Loucy (cell line): ENCODE results near the gene PRSS38.

Experiments
- H2AFZ ChIP-seq: fragments of 200-600 bp; sonication (generic); 2 replicates; pipeline ENCODE4 v1.6.0; 2016; ENCODE audit warnings: antibody characterized with exemption, mild to moderate bottlenecking, low read length, moderate library complexity
- H3F3A ChIP-seq: fragments of 200-600 bp; 2 replicates; pipeline ENCODE4 v1.6.0; 2016; ENCODE audit warnings: antibody characterized with exemption, low read depth, mild to moderate bottlenecking
- H3K27me3 ChIP-seq: fragments of 200-600 bp; sonication (generic); 2 replicates; pipeline ENCODE4 v1.6.1; 2014; ENCODE audit warnings: low read length, mild to moderate bottlenecking; ENCODE audit not compliant: insufficient read depth, poor library complexity, severe bottlenecking
- H3K36me3 ChIP-seq: fragments of 200-600 bp; sonication (generic); 2 replicates; pipeline ENCODE4 v1.6.1; 2016; ENCODE audit warnings: low read length; ENCODE audit not compliant: insufficient read depth
- H3K4me1 ChIP-seq: fragments of 200-600 bp; sonication (generic); 2 replicates; pipeline ENCODE4 v1.5.1; 2014; ENCODE audit warnings: low read length, mild to moderate bottlenecking; ENCODE audit not compliant: insufficient read depth, poor library complexity, severe bottlenecking
- H3K4me2 ChIP-seq: fragments of 200-600 bp; sonication (generic); 2 replicates; pipeline ENCODE4 v1.6.0; 2014; ENCODE audit warnings: antibody characterized with exemption, low read length, low read depth, mild to moderate bottlenecking; ENCODE audit not compliant: poor library complexity, severe bottlenecking
- H3K4me3 ChIP-seq: fragments of 200-600 bp; sonication (generic); 2 replicates; pipeline ENCODE4 v1.5.1; 2014; ENCODE audit warnings: low read length, mild to moderate bottlenecking, mixed read lengths; ENCODE audit not compliant: poor library complexity, severe bottlenecking
- H3K79me2 ChIP-seq: fragments of 200-600 bp; sonication (generic); 2 replicates; pipeline ENCODE4 v1.6.1; 2014; ENCODE audit warnings: low read length; ENCODE audit not compliant: insufficient read depth
- H3K9ac ChIP-seq: fragments of 200-600 bp; sonication (generic); 2 replicates; pipeline ENCODE4 v1.6.0; 2014; ENCODE audit warnings: mild to moderate bottlenecking, low read depth, low read length, moderate library complexity; ENCODE audit not compliant: poor library complexity, severe bottlenecking
- H3K9me2 ChIP-seq: fragments of 200-600 bp; sonication (generic); replicated peaks from 2 replicates; pipeline ENCODE4 v1.6.1; 2016; ENCODE audit warnings: low read depth, low read length, mixed read lengths
- H3K9me3 ChIP-seq: fragments of 200-600 bp; sonication (generic); 2 replicates; pipeline ENCODE4 v1.6.1; 2014; ENCODE audit warnings: mild to moderate bottlenecking, antibody characterized with exemption, low read length, low read depth; ENCODE audit not compliant: insufficient read depth
- H4K20me1 ChIP-seq: fragments of 200-600 bp; sonication (generic); 2 replicates; pipeline ENCODE4 v1.6.0; 2014; ENCODE audit warnings: antibody characterized with exemption, low read length, mild to moderate bottlenecking; ENCODE audit not compliant: insufficient read depth, poor library complexity, severe bottlenecking
- EZH2phosphoT487 ChIP-seq: fragments of 200-600 bp; IDR thresholded peaks from 2 replicates; pipeline ENCODE4 v1.6.1; 2018; ENCODE audit warnings: antibody characterized with exemption, mild to moderate bottlenecking, moderate library complexity, borderline replicate concordance
- TF ChIP-seq, protein P1 (sequence below): fragments of 200-600 bp; sonication (generic); conservative IDR thresholded peaks from 2 replicates; pipeline ENCODE4 v1.5.1; 2014; ENCODE audit warnings: mild to moderate bottlenecking, antibody characterized with exemption, low read length

Gene PRSS38

DNA sequence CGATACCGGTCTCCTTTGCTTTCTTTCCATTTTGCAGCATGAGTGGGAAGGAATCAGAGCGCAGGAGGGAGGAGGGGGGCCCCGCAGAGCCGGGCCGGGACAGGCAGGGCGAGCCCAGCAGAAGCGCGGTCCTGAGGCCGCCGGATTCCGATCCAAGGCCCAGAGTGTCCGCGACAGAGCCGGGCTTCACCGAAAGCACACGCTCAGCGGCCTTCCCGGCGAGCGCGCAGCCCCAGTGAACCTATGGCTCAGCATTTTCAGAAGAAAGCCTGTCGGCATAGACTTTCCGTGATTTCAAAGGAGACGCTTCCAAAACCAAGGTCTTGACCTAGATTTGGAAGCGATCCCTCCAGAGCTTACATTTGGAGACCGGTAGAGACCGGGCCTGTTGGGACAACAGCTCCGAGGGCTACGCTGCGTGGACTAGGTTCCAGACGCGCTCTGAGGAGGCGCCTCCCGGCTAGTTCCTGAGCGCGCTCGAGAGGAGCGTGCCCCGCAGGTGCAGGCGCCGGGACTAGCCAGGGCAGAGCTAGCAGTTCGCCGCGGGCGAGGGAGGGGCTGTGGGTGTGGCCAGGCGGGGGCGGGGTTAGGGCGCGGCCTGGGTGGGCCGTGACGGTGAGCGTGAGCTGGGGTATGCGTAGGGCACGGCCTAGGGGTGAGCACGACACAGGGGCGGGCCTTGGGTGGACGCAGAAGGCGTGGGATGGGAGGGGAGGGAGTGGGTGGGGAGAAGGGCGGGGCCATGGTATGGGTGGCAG lies 27.8 kb upstream of the PRSS38 start:
- H3K36me3 ChIP-seq = no peaks in the 10 kb centered on the region
- no peaks in the 10 kb centered on the region for H3K9me3 ChIP-seq
- no peaks in the 10 kb centered on the region for H4K20me1 ChIP-seq
- no peaks in the 10 kb centered on the region for H3F3A ChIP-seq
- H3K79me2 ChIP-seq = no peaks in the 10 kb centered on the region
- peak overlapping the region; percentile 86 for H3K4me2 ChIP-seq
- no peak for TF ChIP-seq EZH2phosphoT487
- TF ChIP-seq, protein P1, sequence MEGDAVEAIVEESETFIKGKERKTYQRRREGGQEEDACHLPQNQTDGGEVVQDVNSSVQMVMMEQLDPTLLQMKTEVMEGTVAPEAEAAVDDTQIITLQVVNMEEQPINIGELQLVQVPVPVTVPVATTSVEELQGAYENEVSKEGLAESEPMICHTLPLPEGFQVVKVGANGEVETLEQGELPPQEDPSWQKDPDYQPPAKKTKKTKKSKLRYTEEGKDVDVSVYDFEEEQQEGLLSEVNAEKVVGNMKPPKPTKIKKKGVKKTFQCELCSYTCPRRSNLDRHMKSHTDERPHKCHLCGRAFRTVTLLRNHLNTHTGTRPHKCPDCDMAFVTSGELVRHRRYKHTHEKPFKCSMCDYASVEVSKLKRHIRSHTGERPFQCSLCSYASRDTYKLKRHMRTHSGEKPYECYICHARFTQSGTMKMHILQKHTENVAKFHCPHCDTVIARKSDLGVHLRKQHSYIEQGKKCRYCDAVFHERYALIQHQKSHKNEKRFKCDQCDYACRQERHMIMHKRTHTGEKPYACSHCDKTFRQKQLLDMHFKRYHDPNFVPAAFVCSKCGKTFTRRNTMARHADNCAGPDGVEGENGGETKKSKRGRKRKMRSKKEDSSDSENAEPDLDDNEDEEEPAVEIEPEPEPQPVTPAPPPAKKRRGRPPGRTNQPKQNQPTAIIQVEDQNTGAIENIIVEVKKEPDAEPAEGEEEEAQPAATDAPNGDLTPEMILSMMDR = no peak
- no peaks in the 10 kb centered on the region for H3K27me3 ChIP-seq
- H3K4me1 ChIP-seq = peaks cover 12% of the 10 kb centered on the region
- peak overlapping the region; percentile 74 for H3K4me3 ChIP-seq
- no peaks in the 10 kb centered on the region for H3K9me2 ChIP-seq
- peak overlapping the region; percentile 66 for H3K9ac ChIP-seq
- H2AFZ ChIP-seq = peak overlapping the region; percentile 69

DNA sequence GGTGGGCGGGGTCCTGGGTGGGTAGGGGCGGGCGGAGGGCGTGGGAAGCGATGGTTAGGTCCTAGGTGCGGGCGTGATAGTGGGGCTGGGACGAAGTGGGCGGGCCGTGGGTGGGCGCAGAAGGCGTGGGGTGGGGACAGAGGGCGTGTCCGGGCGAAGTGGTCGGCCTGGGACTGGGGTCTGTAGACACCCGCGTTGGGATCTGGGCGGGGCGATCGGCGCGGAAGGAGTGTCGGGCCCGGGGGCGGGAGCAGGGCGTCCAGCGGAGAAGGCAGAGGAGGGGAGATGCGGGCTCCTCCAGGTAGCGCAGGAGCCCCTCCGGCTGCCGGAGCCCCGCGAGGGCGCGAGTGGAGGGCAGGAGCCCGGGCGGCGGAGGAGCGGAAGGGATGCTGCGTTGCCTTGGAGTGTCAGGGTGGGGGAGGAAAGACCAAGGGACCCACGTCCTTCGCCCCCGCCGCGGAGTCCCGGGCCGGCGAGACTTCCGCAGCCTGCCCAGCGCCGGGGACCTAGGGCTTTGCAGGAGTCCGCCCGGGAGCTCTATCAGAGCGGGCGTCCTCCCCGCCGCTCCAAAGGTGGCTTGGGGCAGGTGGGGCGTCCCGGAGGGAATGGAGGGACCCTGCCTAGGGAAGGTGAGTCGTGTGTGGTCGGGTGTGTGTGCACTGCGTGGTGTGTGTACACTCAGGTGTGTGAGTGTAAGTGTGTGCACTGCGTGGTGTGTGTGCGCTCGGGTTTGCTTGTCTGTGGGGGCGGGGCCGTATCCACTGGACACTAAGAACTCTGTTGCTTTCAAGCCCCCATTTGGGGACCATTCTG lies 27.0 kb upstream of the PRSS38 start:
- no peaks in the 10 kb centered on the region for H3K36me3 ChIP-seq
- H3F3A ChIP-seq = no peaks in the 10 kb centered on the region
- H3K4me3 ChIP-seq = peak overlapping the region; percentile 74
- peak overlapping the region; percentile 50 for H3K9ac ChIP-seq
- H3K27me3 ChIP-seq = no peaks in the 10 kb centered on the region
- peak overlapping the region; percentile 88 for H2AFZ ChIP-seq
- peak overlapping the region; percentile 93 for H3K4me2 ChIP-seq
- no peaks in the 10 kb centered on the region for H3K9me3 ChIP-seq
- H3K79me2 ChIP-seq = no peaks in the 10 kb centered on the region
- TF ChIP-seq, protein P1 = no peak
- no peak for TF ChIP-seq EZH2phosphoT487
- H3K9me2 ChIP-seq = no peaks in the 10 kb centered on the region
- H4K20me1 ChIP-seq = no peaks in the 10 kb centered on the region
- H3K4me1 ChIP-seq = peaks cover 12% of the 10 kb centered on the region

DNA sequence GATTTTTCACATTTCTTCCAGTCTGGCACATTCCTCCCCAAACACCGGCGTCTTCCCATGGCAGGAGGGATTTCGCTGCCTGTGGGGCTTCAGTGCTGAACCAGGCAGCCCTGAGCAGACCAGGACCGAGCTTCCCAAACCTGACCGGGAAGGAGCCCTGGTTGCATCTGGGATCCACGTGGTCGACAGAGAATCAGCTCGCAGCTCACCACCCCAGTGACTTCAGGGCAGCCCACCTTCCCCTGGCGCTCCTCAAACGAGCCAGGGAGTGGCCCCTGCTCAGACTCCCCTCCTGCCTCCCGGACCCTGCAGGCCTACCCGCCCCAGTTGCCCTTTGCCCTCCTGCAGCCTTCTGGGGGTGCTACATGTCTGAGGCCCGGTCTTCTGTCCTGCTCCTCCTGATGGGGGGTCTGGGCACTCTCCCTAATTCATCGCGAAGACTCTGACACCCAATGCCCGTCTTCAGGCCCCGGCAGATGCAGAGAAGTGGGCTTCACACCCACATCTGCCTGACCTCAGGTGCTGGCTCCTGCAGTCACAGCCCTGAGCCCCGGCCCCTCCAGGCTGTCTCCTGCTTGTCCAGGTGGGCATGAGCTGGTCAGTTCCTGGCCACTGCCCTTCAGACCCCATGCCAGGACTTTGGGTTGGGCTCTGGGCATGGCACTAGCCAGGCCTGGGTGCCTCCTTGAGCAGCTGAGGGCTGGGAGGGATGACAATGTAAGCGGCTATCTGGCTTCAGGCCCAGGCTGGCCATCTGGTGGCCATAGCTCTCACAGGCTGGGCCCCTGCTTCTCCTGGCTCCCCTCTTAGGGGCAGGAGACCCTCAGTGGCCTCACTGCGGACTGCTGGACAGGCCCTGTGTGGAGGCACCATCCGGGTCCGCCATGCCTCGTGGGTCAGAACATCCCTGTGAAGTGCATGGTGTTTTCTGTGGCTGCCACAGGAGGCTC lies 26.1 kb upstream of the PRSS38 start:
- H3K27me3 ChIP-seq = no peaks in the 10 kb centered on the region
- no peaks in the 10 kb centered on the region for H3F3A ChIP-seq
- no peaks in the 10 kb centered on the region for H3K9me3 ChIP-seq
- H3K4me1 ChIP-seq = peaks cover 12% of the 10 kb centered on the region
- H3K79me2 ChIP-seq = no peaks in the 10 kb centered on the region
- H2AFZ ChIP-seq = no peak overlapping the region
- no peaks in the 10 kb centered on the region for H3K36me3 ChIP-seq
- TF ChIP-seq, protein P1 = no peak
- TF ChIP-seq EZH2phosphoT487 = no peak
- no peaks in the 10 kb centered on the region for H3K9me2 ChIP-seq
- H3K4me2 ChIP-seq = peak overlapping the region; percentile 93
- H3K4me3 ChIP-seq = peak overlapping the region; percentile 74
- H3K9ac ChIP-seq = no peak overlapping the region
- no peaks in the 10 kb centered on the region for H4K20me1 ChIP-seq
